Spleen (tissue), 7 donors: ENCODE measurements around the gene SPINK8.

Source experiments
- CTCF ChIP-seq, 11 experiments: fragments of 200-600 bp in 7 of 11; fragments of 450-650 bp in 4 of 11; sonication (generic) in 4 of 11; IDR thresholded peaks in 8 of 11; conservative IDR thresholded peaks in 3 of 11; 1 replicate in 7 of 11; 2 replicates in 4 of 11; pipeline versions ENCODE4 v1.4.0 to v1.8.0; 2016 to 2021; ENCODE audit warnings: antibody characterized with exemption in 11 of 11, inconsistent platforms in 4 of 11, mild to moderate bottlenecking in 1 of 11
- POLR2A ChIP-seq, 3 donors: fragments of 450-650 bp; IDR thresholded peaks; one replicate each; pipeline ENCODE4 v1.5.1; 2017; ENCODE audit warnings: antibody characterized with exemption in 3 of 3, mild to moderate bottlenecking in 1 of 3
- POLR2AphosphoS5 ChIP-seq, 3 donors: sonication (generic); formaldehyde crosslinking; IDR thresholded peaks; one replicate each; pipeline ENCODE4 v1.5.1; 2017; ENCODE audit warnings: antibody characterized with exemption in 3 of 3
- donor health status: DM: no; HTN: no; CAD: no; lungs with moderate emphysema.
- donor health status: DM: no; HTN: no; CAD: no.
- donor health status: DM: no; HTN: no; CAD: no.

- TF ChIP-seq POLR2AphosphoS5 (IDR thresholded peaks at IDR 0.05) (no peak), CTCF (IDR thresholded peaks at IDR 0.05 in 8 of 11, conservative IDR thresholded peaks at IDR 0.05 in 3 of 11) (no peak), POLR2A (IDR thresholded peaks at IDR 0.05) (no peak)
Measured at GRCh38 chr3:48280881-48281280, 52.6 kb downstream of the SPINK8 start.
